OCI-LY7 (cell line): ENCODE results near the gene LOX. TPM values are rescaled to one million over a fixed set of nuclear protein-coding genes. Genes with fewer than 3 reads are reported as not detected.

Experiments used
- BruUV-seq: library from RNA; stranded (reverse); fragments of 400-500 nt; replicated peaks from 2 replicates; lab custom pipeline; 2021; lab: Mats Ljungman, UMichigan
- CTCF ChIA-PET: fragments of 300-600 bp; sonication (Branson Sonifier 250); formaldehyde crosslinking; loops from one replicate; lab custom pipeline; 2022; ENCODE audit warnings: antibody characterized with exemption; ENCODE audit not compliant: unreplicated experiment; lab: Charles Lee
- POLR2A ChIA-PET: fragments of 300-600 bp; sonication (Branson Sonifier 250); formaldehyde crosslinking; loops from one replicate; lab custom pipeline; 2022; ENCODE audit warnings: antibody characterized with exemption; lab: Charles Lee
- DNase-seq: peaks from one replicate; pipeline ENCODE4 v3.0.0-alpha.2; 2015; ENCODE audit warnings: low spot score
- H2AFZ ChIP-seq: fragments of 200-600 bp; sonication (generic), shearing (Covaris generic); 2 replicates; pipeline ENCODE4 v1.6.1; 2014; ENCODE audit warnings: mild to moderate bottlenecking, antibody characterized with exemption, low read length, moderate library complexity
- H3K27ac ChIP-seq: fragments of 200-600 bp; sonication (generic); 2 replicates; pipeline ENCODE4 v1.5.1; 2014; ENCODE audit warnings: mixed run types, low read depth, mild to moderate bottlenecking, moderate library complexity, low read length, inconsistent platforms; ENCODE audit not compliant: poor library complexity, severe bottlenecking
- H3K36me3 ChIP-seq: fragments of 200-600 bp; sonication (generic); 2 replicates; pipeline ENCODE4 v1.6.1; 2014; ENCODE audit warnings: mild to moderate bottlenecking, antibody characterized with exemption, low read length, moderate library complexity, mixed read lengths; ENCODE audit not compliant: insufficient read depth
- H3K4me1 ChIP-seq: fragments of 200-600 bp; sonication (generic); 2 replicates; pipeline ENCODE4 v1.5.1; 2014; ENCODE audit warnings: mild to moderate bottlenecking, low read length; ENCODE audit not compliant: insufficient read depth, poor library complexity, severe bottlenecking
- H3K4me2 ChIP-seq: fragments of 200-600 bp; sonication (generic); 2 replicates; pipeline ENCODE4 v1.6.1; 2014; ENCODE audit warnings: mild to moderate bottlenecking, low read length
- H3K4me3 ChIP-seq: fragments of 200-600 bp; sonication (generic); 2 replicates; pipeline ENCODE4 v1.5.1; 2014; ENCODE audit warnings: mild to moderate bottlenecking, low read depth, low read length; ENCODE audit not compliant: poor library complexity, severe bottlenecking
- H3K79me2 ChIP-seq: fragments of 200-600 bp; sonication (generic); 2 replicates; pipeline ENCODE4 v1.6.1; 2016; ENCODE audit warnings: low read depth, mild to moderate bottlenecking, low read length, moderate library complexity, mixed read lengths; ENCODE audit not compliant: insufficient read depth
- H3K9me2 ChIP-seq: fragments of 200-600 bp; sonication (generic); 2 replicates; pipeline ENCODE4 v1.6.1; 2016; ENCODE audit warnings: mild to moderate bottlenecking, low read length, mixed read lengths; ENCODE audit not compliant: insufficient read depth
- H3K9me3 ChIP-seq: fragments of 200-600 bp; sonication (generic); 2 replicates; pipeline ENCODE4 v1.6.1; 2014; ENCODE audit warnings: mild to moderate bottlenecking, mixed run types, low read length, mixed read lengths
- H4K20me1 ChIP-seq: fragments of 200-600 bp; sonication (generic); 2 replicates; pipeline ENCODE4 v1.6.1; 2014; ENCODE audit warnings: mild to moderate bottlenecking, antibody characterized with exemption, low read length, moderate library complexity, mixed read lengths; ENCODE audit not compliant: insufficient read depth
- EZH2phosphoT487 ChIP-seq: fragments of 200-600 bp; sonication (generic); IDR thresholded peaks from 2 replicates; pipeline ENCODE4 v1.6.1; 2018; ENCODE audit warnings: low read depth, borderline replicate concordance, mild to moderate bottlenecking, mixed run types, antibody characterized with exemption, low read length, moderate library complexity, mixed read lengths
- intact Hi-C: fragments of 100-400 bp; cut with micrococcal nuclease; formaldehyde crosslinking; loops from one replicate; pipeline ENCODE4 v1.10.0; 2022; ENCODE audit not compliant: unreplicated experiment
- total RNA-seq, 2 experiments: library from RNA; depleted of rRNA in 1 of 2; stranded (reverse); fragments of >200 nt in 1 of 2; shearing (Covaris generic) in 1 of 2; gene quantifications; 2 replicates each; pipeline ENCODE4 v1.2.3, GENCODE V29; 2014 to 2022
- TF ChIP-seq, protein P1 (sequence below): fragments of 200-600 bp; sonication (generic); conservative IDR thresholded peaks from 2 replicates; pipeline ENCODE4 v1.5.1; 2014; ENCODE audit warnings: mild to moderate bottlenecking, antibody characterized with exemption, low read length, moderate library complexity, mixed read lengths

Gene LOX
- total RNA-seq, 2 experiments from 2014 or later = not detected

DNA sequence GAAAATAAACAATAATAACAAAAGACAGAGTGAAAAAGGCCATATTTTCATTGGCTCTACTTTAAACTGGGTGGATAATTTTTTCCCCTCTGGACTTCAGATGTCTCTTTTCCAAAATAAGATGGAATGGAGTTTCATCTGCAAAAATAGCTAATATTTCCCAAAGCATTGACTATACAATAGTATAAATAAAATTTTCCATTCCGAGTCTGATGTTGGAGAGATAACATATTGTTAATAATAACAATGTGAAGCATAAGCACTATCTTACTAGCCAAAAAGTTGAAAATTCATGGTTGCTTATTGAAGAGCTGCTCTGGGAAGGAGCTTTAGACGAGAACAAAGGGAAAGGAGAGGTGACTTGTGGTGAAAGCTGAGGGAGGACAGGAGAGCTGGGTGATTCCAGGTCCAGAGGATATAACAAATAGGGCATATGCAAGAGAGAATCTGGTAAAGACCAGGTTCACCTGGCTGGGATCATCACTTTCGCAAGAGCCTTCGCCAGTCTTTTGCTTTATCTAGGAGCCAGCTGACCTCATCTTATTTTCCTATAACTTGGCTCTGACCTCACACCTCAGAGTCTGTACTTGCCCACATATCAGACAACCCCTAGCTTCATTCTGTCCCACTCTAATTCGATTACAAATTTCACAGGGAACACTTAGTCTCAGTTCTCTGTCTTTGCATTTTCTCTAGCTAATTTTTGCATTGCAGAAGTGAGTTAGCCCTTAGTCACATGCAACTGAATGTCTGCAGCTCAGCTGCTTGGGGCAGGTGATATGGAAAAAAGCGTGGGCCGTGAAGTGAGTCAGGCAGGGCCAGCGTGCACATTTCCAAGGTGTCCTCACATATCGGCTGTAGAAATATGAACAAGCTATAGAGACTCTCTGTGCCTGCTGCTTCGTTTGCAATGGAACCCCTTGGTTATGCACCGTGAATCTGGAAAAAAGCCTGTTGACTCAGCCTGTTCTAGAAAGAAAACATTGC lies 43.7 kb upstream of the LOX start:
- H3K79me2 ChIP-seq = no peaks in the 10 kb centered on the region
- TF ChIP-seq, protein P1, sequence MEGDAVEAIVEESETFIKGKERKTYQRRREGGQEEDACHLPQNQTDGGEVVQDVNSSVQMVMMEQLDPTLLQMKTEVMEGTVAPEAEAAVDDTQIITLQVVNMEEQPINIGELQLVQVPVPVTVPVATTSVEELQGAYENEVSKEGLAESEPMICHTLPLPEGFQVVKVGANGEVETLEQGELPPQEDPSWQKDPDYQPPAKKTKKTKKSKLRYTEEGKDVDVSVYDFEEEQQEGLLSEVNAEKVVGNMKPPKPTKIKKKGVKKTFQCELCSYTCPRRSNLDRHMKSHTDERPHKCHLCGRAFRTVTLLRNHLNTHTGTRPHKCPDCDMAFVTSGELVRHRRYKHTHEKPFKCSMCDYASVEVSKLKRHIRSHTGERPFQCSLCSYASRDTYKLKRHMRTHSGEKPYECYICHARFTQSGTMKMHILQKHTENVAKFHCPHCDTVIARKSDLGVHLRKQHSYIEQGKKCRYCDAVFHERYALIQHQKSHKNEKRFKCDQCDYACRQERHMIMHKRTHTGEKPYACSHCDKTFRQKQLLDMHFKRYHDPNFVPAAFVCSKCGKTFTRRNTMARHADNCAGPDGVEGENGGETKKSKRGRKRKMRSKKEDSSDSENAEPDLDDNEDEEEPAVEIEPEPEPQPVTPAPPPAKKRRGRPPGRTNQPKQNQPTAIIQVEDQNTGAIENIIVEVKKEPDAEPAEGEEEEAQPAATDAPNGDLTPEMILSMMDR = no peak
- no peak for TF ChIP-seq EZH2phosphoT487
- BruUV-seq = no TSS peak
- no peaks in the 10 kb centered on the region for H4K20me1 ChIP-seq
- intact Hi-C loops = no loop called here
- no peaks in the 10 kb centered on the region for H3K4me1 ChIP-seq
- no peaks in the 10 kb centered on the region for H3K36me3 ChIP-seq
- no peaks in the 10 kb centered on the region for H3K9me2 ChIP-seq
- H2AFZ ChIP-seq = no peak overlapping the region
- no peak for DNase-seq
- no peak overlapping the region for H3K4me2 ChIP-seq
- H3K4me3 ChIP-seq = no peak overlapping the region
- ChIA-PET POLR2A (interaction anchor here (0.7 to 0.9 kb wide), 2 partner anchors 9 to 1071 kb away, joined by 3 to 5 read pairs; no protein-coding TSS in a partner anchor), CTCF (no interaction called here)
- no peaks in the 10 kb centered on the region for H3K9me3 ChIP-seq
- no peak overlapping the region for H3K27ac ChIP-seq

DNA sequence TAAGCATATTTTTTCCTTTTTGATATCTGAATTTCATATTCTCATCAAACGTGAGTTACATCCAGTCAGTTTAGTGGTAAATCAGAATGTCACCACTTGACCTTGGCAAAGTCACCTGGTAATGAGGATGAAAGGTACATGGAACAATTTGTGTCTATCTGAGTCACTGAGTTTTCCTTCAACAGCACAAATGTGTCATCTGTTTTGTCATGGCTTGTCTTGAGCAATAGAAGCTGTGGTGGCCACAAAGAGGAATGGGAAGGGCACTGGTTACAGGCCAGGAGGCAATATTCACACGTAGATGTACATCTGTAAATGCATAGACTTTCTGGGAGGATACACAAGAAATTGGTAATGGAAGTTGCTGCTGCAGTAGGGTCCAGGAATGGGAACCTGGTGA lies 42.9 kb upstream of the LOX start:
- no peaks in the 10 kb centered on the region for H3K4me1 ChIP-seq
- H3K4me2 ChIP-seq = no peak overlapping the region
- H3K9me2 ChIP-seq = no peaks in the 10 kb centered on the region
- H3K9me3 ChIP-seq = no peaks in the 10 kb centered on the region
- no peak overlapping the region for H3K4me3 ChIP-seq
- no peak overlapping the region for H3K27ac ChIP-seq
- POLR2A ChIA-PET = interaction anchor here (0.9 kb wide), 1 partner anchor 8 kb away, joined by 5 read pairs; no protein-coding TSS in a partner anchor
- no peak for TF ChIP-seq EZH2phosphoT487
- TF ChIP-seq, protein P1 = no peak
- no peaks in the 10 kb centered on the region for H3K79me2 ChIP-seq
- no peak for DNase-seq
- H2AFZ ChIP-seq = no peak overlapping the region
- CTCF ChIA-PET = no interaction called here
- intact Hi-C loops = no loop called here
- no peaks in the 10 kb centered on the region for H3K36me3 ChIP-seq
- H4K20me1 ChIP-seq = no peaks in the 10 kb centered on the region
- no TSS peak for BruUV-seq

DNA sequence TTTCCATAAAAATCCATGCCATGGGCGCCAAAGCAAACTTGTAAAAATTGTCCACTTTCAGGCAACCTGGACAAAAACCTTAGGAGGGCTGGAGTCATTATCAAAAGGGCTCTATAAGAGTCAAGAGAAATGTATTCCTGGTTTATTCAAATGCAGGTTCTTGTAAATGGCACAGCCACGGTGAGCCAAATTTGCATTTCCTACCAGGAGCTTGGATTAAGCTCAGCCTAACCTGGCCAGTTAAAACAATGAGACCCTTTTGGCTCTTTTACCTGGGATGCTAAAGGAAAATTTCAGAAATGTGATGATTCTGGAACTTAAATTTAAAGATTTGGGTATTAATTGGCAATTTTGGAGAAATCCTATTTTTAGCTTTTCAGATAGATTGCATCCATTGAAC lies 42.4 kb upstream of the LOX start:
- H3K27ac ChIP-seq = no peak overlapping the region
- no peaks in the 10 kb centered on the region for H3K79me2 ChIP-seq
- POLR2A ChIA-PET = no interaction called here
- CTCF ChIA-PET = no interaction called here
- no peak for TF ChIP-seq EZH2phosphoT487
- TF ChIP-seq, protein P1 = no peak
- no peaks in the 10 kb centered on the region for H4K20me1 ChIP-seq
- H3K4me3 ChIP-seq = no peak overlapping the region
- BruUV-seq = no TSS peak
- H3K36me3 ChIP-seq = no peaks in the 10 kb centered on the region
- no peaks in the 10 kb centered on the region for H3K4me1 ChIP-seq
- no peaks in the 10 kb centered on the region for H3K9me3 ChIP-seq
- intact Hi-C loops = no loop called here
- H3K4me2 ChIP-seq = no peak overlapping the region
- H3K9me2 ChIP-seq = no peaks in the 10 kb centered on the region
- DNase-seq = no peak
- H2AFZ ChIP-seq = no peak overlapping the region
